ENCODE measurements around the gene TERT.
"Not testable (repeated sequence)": the region's sequence is repeated elsewhere in the genome, so short reads cannot be mapped to it uniquely, and the experiment has no call there.

Gene TERT

GRCh38 chr5:1274471-1274870 lies 20.4 kb downstream of the TERT start:
- TF ChIP-seq, protein P1, sequence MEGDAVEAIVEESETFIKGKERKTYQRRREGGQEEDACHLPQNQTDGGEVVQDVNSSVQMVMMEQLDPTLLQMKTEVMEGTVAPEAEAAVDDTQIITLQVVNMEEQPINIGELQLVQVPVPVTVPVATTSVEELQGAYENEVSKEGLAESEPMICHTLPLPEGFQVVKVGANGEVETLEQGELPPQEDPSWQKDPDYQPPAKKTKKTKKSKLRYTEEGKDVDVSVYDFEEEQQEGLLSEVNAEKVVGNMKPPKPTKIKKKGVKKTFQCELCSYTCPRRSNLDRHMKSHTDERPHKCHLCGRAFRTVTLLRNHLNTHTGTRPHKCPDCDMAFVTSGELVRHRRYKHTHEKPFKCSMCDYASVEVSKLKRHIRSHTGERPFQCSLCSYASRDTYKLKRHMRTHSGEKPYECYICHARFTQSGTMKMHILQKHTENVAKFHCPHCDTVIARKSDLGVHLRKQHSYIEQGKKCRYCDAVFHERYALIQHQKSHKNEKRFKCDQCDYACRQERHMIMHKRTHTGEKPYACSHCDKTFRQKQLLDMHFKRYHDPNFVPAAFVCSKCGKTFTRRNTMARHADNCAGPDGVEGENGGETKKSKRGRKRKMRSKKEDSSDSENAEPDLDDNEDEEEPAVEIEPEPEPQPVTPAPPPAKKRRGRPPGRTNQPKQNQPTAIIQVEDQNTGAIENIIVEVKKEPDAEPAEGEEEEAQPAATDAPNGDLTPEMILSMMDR (IDR thresholded peaks at IDR 0.05; ENCODE audit: insufficient read depth, missing control alignments), result no peak

DNA sequence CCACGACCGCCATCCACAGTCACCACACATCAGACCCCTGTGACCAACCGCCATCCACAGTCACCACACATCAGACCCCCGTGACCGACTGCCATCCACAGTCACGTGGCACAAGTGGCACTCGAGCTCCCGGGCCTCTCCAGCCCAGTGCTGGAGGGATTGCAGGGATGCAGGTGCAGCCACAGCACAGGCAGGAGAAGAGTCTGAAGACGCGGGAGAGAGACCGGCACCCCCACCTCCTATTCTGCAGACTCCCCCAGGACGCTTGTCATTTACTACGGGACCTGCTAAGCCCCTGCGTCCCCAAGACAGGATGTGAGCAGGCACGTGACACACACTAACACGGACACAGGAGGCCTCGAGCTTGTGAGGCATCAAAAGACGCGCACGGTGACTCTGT lies 21.1 kb downstream of the TERT start:
- no peak for DNase-seq (ENCODE audit: insufficient read length, low spot score)
- TF ChIP-seq, protein P1 (IDR thresholded peaks at IDR 0.05; ENCODE audit: insufficient read depth, missing control alignments), result no peak
- FAIRE-seq, result no peak

More at GRCh38 chr5:1274471-1274870, 20.4 kb downstream of the TERT start:
- FAIRE-seq, result no peak
- DNase-seq (ENCODE audit: insufficient read length, low spot score), result no peak

GRCh38 chr5:1272201-1272600 lies 22.7 kb downstream of the TERT start:
- DNase-seq (ENCODE audit: insufficient read length, low spot score) (no peak), FAIRE-seq (no peak)
- TF ChIP-seq, protein P1 (IDR thresholded peaks at IDR 0.05; ENCODE audit: insufficient read depth, missing control alignments), result no peak

DNA sequence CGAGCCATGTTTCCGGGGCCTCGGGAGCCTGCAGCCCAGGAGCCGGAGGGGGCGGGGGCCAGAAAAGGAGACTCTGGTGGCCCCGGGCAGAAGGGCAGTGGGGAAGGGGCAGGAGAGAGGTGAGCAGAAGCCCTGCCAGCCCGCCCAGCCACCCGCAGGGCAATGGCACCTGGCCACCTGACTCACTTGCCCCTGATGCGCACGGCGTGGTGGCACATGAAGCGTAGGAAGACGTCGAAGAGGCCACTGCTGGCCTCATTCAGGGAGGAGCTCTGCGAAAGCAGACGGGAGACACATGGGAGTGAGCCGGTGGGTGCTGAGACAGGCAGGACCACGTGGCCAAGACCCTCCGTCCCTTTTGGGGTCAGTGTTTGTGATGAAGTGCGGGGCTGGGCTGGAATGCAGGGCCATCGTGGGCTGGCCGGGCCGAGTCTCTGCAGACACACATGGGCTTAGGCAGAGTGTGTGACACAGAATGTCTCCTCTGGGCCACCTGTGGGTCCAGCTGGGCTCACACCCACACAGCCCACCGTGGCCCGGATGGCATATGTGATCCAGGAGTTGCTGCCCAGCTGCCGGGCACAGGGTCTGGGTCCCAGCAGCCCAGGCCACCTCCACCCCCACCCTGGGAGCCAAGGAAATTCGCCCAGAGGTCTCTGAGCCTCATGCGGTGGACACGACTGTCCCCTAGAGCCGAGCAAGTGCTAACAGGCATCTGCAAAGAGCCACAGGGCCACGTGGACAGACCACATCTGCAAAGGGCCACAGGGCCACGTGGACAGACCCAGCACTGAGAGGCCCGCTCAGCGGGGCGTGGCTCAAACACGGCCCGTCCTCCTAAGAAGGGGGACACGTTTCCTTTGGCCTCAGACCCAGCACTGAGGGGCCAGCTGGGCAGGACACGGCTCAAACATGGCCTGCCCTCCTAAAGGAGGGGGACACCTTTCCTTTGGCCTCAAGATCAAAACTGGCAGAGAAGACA lies 23.6 kb downstream of the TERT start:
- TF ChIP-seq, protein P1 (IDR thresholded peaks at IDR 0.05; ENCODE audit: insufficient read depth, missing control alignments), result no peak
- DNase-seq (ENCODE audit: insufficient read length, low spot score), result no peak
- FAIRE-seq, result no peak

- no peak for FAIRE-seq
- TF ChIP-seq, protein P1 (IDR thresholded peaks at IDR 0.05; ENCODE audit: insufficient read depth, missing control alignments), result no peak
- DNase-seq (ENCODE audit: insufficient read length, low spot score), result no peak
Measured at GRCh38 chr5:1270426-1270825, 24.4 kb downstream of the TERT start.

DNA sequence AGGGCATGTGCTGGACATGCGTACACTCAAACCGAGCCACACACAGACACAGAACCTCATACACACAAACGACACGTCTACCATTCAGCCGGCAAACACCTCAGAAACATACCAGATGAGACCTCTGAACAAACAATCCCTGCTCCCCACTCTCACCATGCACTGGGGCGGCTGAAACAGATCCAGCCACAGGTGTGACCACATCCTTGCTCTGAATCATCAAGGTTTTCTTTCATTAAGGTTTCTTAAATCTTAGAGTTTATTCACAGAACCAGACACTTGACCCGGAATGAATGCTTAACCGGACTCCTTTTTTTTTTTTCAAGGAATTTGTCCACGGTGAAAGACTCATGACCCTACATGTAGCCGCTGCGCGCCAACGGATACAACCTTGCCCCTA lies 26.2 kb downstream of the TERT start:
- TF ChIP-seq, protein P1 (IDR thresholded peaks at IDR 0.05; ENCODE audit: insufficient read depth, missing control alignments), result no peak
- no peak for DNase-seq (ENCODE audit: insufficient read length, low spot score)
- no peak for FAIRE-seq

DNA sequence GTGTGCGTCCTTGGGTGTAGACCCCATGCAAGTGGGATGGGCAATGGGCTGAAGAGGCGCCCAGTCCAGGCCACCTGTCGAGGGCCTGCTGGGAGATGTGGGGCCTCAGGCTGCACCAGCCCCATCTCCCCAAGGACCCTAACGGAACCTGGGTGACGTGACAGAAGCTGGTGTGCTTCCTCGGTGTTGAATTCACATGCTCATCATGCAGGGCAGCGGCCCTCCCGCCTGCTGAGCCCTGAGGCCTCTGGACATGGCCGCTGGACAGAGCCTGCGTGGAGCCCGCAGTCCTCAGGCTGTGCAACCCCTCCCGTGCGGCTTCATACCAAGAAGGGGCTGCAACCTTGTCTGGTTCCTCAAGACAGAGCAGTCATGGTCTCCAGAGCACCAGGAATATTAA lies 26.8 kb downstream of the TERT start:
- FAIRE-seq (no peak), DNase-seq (ENCODE audit: insufficient read length, low spot score) (no peak)
- TF ChIP-seq, protein P1 (IDR thresholded peaks at IDR 0.05; ENCODE audit: insufficient read depth, missing control alignments), result no peak

- not testable (repeated sequence) for FAIRE-seq; DNase-seq (ENCODE audit: insufficient read length, low spot score)
Measured at GRCh38 chr5:1267464-1267863, 27.4 kb downstream of the TERT start.
